HEK293 (cell line): ENCODE data around the gene TEAD4.

Experiments
- KLF16 ChIP-seq: fragments of 450-650 bp; formaldehyde crosslinking; IDR thresholded peaks from 2 replicates; pipeline ENCODE4 v1.5.1; 2017; ENCODE audit warnings: missing biosample characterization, missing genetic modification characterization
- ZBTB17 ChIP-seq: fragments of 450-650 bp; formaldehyde crosslinking; IDR thresholded peaks from 2 replicates; pipeline ENCODE4 v1.5.1; 2016; ENCODE audit warnings: missing biosample characterization, missing genetic modification characterization
- ZFP37 ChIP-seq: fragments of 450-650 bp; formaldehyde crosslinking; IDR thresholded peaks from 2 replicates; pipeline ENCODE4 v1.5.1; 2016; ENCODE audit warnings: missing biosample characterization, missing genetic modification characterization
- ZNF133 ChIP-seq: fragments of 450-650 bp; formaldehyde crosslinking; IDR thresholded peaks from 2 replicates; pipeline ENCODE4 v1.5.1; 2016; ENCODE audit warnings: missing biosample characterization, missing genetic modification characterization
- ZNF274 ChIP-seq, 2 experiments: fragments of 200-500 bp in 1 of 2; fragments of 450-650 bp in 1 of 2; sonication (Bioruptor generic) in 1 of 2; formaldehyde crosslinking in 1 of 2; IDR thresholded peaks; 2 replicates each; pipeline versions ENCODE4 v1.5.1 to v1.6.1; 2014 to 2016; ENCODE audit warnings: borderline replicate concordance in 1 of 2, inconsistent platforms in 1 of 2, low read length in 1 of 2, missing biosample characterization in 1 of 2, missing genetic modification characterization in 1 of 2
- ZNF350 ChIP-seq: fragments of 450-650 bp; formaldehyde crosslinking; IDR thresholded peaks from 2 replicates; pipeline ENCODE4 v1.5.0; 2017; ENCODE audit warnings: missing biosample characterization, mild to moderate bottlenecking, missing genetic modification characterization
- ZNF596 ChIP-seq: fragments of 450-650 bp; IDR thresholded peaks from 2 replicates; pipeline ENCODE4 v1.5.0; 2018; ENCODE audit warnings: missing biosample characterization, mild to moderate bottlenecking, missing genetic modification characterization, moderate library complexity
- ZNF629 ChIP-seq: fragments of 450-650 bp; formaldehyde crosslinking; IDR thresholded peaks from 2 replicates; pipeline ENCODE4 v1.5.1; 2017; ENCODE audit warnings: missing biosample characterization, missing genetic modification characterization
- TF ChIP-seq, protein P1 (sequence below): fragments of 450-650 bp; formaldehyde crosslinking; IDR thresholded peaks from 2 replicates; pipeline ENCODE4 v1.5.1; 2016; ENCODE audit warnings: missing biosample characterization, missing genetic modification characterization
- TF ChIP-seq, protein P2 (sequence below): fragments of 450-650 bp; formaldehyde crosslinking; IDR thresholded peaks from 2 replicates; pipeline ENCODE4 v1.5.1; 2016; ENCODE audit warnings: missing biosample characterization, missing genetic modification characterization
- TF ChIP-seq, protein P3 (sequence below): fragments of 450-650 bp; formaldehyde crosslinking; IDR thresholded peaks from 2 replicates; pipeline ENCODE4 v1.5.1; 2016; ENCODE audit warnings: missing biosample characterization, missing genetic modification characterization
- TF ChIP-seq, protein P4 (sequence below): fragments of 450-650 bp; formaldehyde crosslinking; IDR thresholded peaks from 2 replicates; pipeline ENCODE4 v1.5.1; 2016; ENCODE audit warnings: missing biosample characterization, missing genetic modification characterization
- TF ChIP-seq, protein P5 (sequence below): fragments of 450-650 bp; formaldehyde crosslinking; IDR thresholded peaks from 2 replicates; pipeline ENCODE4 v1.5.1; 2016; ENCODE audit warnings: missing biosample characterization, missing genetic modification characterization

DNA sequence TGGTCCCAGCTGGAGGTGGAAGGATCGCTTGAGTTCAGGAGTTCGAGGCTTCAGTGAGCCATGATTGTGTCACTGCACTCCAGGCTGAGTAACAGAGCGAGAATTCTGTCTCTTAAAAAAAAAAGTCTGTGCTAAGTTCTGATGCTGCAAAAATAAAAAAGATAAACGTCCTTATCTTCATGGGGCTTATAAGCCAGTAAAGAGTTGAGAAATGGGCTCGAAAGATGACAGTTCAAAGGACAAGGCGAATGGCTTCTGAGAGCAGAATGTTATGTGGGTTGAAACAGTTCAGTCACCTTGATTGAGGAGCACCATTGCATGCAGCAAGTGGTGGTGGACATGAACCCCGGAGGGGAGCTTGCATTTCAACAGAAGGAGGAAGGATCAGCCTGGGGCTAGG, 122.7 kb downstream of the TEAD4 start:
- TF ChIP-seq ZNF133 (tag by site-specific recombination), result no peak
- TF ChIP-seq ZNF596 (tag by site-specific recombination), result no peak
- TF ChIP-seq, protein P1, sequence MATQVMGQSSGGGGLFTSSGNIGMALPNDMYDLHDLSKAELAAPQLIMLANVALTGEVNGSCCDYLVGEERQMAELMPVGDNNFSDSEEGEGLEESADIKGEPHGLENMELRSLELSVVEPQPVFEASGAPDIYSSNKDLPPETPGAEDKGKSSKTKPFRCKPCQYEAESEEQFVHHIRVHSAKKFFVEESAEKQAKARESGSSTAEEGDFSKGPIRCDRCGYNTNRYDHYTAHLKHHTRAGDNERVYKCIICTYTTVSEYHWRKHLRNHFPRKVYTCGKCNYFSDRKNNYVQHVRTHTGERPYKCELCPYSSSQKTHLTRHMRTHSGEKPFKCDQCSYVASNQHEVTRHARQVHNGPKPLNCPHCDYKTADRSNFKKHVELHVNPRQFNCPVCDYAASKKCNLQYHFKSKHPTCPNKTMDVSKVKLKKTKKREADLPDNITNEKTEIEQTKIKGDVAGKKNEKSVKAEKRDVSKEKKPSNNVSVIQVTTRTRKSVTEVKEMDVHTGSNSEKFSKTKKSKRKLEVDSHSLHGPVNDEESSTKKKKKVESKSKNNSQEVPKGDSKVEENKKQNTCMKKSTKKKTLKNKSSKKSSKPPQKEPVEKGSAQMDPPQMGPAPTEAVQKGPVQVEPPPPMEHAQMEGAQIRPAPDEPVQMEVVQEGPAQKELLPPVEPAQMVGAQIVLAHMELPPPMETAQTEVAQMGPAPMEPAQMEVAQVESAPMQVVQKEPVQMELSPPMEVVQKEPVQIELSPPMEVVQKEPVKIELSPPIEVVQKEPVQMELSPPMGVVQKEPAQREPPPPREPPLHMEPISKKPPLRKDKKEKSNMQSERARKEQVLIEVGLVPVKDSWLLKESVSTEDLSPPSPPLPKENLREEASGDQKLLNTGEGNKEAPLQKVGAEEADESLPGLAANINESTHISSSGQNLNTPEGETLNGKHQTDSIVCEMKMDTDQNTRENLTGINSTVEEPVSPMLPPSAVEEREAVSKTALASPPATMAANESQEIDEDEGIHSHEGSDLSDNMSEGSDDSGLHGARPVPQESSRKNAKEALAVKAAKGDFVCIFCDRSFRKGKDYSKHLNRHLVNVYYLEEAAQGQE (tag by site-specific recombination), result no peak
- TF ChIP-seq, protein P2, sequence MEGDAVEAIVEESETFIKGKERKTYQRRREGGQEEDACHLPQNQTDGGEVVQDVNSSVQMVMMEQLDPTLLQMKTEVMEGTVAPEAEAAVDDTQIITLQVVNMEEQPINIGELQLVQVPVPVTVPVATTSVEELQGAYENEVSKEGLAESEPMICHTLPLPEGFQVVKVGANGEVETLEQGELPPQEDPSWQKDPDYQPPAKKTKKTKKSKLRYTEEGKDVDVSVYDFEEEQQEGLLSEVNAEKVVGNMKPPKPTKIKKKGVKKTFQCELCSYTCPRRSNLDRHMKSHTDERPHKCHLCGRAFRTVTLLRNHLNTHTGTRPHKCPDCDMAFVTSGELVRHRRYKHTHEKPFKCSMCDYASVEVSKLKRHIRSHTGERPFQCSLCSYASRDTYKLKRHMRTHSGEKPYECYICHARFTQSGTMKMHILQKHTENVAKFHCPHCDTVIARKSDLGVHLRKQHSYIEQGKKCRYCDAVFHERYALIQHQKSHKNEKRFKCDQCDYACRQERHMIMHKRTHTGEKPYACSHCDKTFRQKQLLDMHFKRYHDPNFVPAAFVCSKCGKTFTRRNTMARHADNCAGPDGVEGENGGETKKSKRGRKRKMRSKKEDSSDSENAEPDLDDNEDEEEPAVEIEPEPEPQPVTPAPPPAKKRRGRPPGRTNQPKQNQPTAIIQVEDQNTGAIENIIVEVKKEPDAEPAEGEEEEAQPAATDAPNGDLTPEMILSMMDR (tag by site-specific recombination), result no peak
- TF ChIP-seq, protein P3, sequence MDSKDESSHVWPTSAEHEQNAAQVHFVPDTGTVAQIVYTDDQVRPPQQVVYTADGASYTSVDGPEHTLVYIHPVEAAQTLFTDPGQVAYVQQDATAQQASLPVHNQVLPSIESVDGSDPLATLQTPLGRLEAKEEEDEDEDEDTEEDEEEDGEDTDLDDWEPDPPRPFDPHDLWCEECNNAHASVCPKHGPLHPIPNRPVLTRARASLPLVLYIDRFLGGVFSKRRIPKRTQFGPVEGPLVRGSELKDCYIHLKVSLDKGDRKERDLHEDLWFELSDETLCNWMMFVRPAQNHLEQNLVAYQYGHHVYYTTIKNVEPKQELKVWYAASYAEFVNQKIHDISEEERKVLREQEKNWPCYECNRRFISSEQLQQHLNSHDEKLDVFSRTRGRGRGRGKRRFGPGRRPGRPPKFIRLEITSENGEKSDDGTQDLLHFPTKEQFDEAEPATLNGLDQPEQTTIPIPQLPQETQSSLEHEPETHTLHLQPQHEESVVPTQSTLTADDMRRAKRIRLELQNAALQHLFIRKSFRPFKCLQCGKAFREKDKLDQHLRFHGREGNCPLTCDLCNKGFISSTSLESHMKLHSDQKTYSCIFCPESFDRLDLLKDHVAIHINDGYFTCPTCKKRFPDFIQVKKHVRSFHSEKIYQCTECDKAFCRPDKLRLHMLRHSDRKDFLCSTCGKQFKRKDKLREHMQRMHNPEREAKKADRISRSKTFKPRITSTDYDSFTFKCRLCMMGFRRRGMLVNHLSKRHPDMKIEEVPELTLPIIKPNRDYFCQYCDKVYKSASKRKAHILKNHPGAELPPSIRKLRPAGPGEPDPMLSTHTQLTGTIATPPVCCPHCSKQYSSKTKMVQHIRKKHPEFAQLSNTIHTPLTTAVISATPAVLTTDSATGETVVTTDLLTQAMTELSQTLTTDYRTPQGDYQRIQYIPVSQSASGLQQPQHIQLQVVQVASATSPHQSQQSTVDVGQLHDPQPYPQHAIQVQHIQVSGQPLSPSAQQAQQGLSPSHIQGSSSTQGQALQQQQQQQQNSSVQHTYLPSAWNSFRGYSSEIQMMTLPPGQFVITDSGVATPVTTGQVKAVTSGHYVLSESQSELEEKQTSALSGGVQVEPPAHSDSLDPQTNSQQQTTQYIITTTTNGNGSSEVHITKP (tag by site-specific recombination), result no peak
- TF ChIP-seq ZNF274 (IDR thresholded peaks at IDR 0.05; ENCODE audit: low read length), result no peak
- no peak for TF ChIP-seq ZNF274 (tag by site-specific recombination; IDR thresholded peaks at IDR 0.05; ENCODE audit: borderline replicate concordance)
- TF ChIP-seq ZFP37, result no peak
- TF ChIP-seq, protein P4, sequence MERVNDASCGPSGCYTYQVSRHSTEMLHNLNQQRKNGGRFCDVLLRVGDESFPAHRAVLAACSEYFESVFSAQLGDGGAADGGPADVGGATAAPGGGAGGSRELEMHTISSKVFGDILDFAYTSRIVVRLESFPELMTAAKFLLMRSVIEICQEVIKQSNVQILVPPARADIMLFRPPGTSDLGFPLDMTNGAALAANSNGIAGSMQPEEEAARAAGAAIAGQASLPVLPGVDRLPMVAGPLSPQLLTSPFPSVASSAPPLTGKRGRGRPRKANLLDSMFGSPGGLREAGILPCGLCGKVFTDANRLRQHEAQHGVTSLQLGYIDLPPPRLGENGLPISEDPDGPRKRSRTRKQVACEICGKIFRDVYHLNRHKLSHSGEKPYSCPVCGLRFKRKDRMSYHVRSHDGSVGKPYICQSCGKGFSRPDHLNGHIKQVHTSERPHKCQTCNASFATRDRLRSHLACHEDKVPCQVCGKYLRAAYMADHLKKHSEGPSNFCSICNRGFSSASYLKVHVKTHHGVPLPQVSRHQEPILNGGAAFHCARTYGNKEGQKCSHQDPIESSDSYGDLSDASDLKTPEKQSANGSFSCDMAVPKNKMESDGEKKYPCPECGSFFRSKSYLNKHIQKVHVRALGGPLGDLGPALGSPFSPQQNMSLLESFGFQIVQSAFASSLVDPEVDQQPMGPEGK (tag by site-specific recombination), result no peak
- TF ChIP-seq, protein P5, sequence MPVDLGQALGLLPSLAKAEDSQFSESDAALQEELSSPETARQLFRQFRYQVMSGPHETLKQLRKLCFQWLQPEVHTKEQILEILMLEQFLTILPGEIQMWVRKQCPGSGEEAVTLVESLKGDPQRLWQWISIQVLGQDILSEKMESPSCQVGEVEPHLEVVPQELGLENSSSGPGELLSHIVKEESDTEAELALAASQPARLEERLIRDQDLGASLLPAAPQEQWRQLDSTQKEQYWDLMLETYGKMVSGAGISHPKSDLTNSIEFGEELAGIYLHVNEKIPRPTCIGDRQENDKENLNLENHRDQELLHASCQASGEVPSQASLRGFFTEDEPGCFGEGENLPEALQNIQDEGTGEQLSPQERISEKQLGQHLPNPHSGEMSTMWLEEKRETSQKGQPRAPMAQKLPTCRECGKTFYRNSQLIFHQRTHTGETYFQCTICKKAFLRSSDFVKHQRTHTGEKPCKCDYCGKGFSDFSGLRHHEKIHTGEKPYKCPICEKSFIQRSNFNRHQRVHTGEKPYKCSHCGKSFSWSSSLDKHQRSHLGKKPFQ (tag by site-specific recombination), result no peak
- no peak for TF ChIP-seq ZNF629 (tag by site-specific recombination)
- no peak for TF ChIP-seq KLF16 (tag by site-specific recombination)
- no peak for TF ChIP-seq ZBTB17 (tag by site-specific recombination)
- TF ChIP-seq ZNF350, result no peak
